HCT116 (cell line): ENCODE results near the gene A4GNT. TPM values are rescaled to one million over a fixed set of nuclear protein-coding genes. Genes with fewer than 3 reads are reported as not detected.
A peak's percentile ranks its signal among the peaks of the same experiment; 100 is the strongest.

Source experiments
- ATAC-seq: fragments of 200-7000 bp; cut with Tn5 transposase; 2 replicates; pipeline ENCODE4 v1.9.1; 2020; ENCODE audit warnings: mild to moderate bottlenecking, moderate library complexity
- BruUV-seq: library from RNA; stranded (reverse); fragments of 400-500 nt; replicated peaks from 2 replicates; lab custom pipeline; 2021; lab: Mats Ljungman, UMichigan
- CTCF ChIA-PET: fragments of 300-600 bp; sonication (Branson Sonifier 250); formaldehyde crosslinking; loops from one replicate; lab custom pipeline; 2021; ENCODE audit warnings: antibody characterized with exemption; lab: Charles Lee
- POLR2A ChIA-PET: fragments of 300-600, 350-600 bp; sonication (Branson Sonifier 250); formaldehyde crosslinking; loops from one replicate; lab custom pipeline; 2021; ENCODE audit warnings: antibody characterized with exemption; lab: Charles Lee
- RAD21 ChIA-PET, 2 experiments: fragments of 300-600 bp; sonication (Branson Sonifier 250); formaldehyde crosslinking; loops; one replicate each; lab custom pipeline; 2023; ENCODE audit warnings: low total read pairs in 2 of 2; ENCODE audit not compliant: uncharacterized antibody in 2 of 2, unreplicated experiment in 2 of 2, low non-redundant PET in 1 of 2; lab: Charles Lee
- DNase-seq: peaks from one replicate; pipeline ENCODE4 v3.0.0-alpha.2; 2010; ENCODE audit warnings: low read depth, low spot score
- H2AFZ ChIP-seq: fragments of 200-600 bp; shearing (Covaris generic), sonication (generic); 2 replicates; pipeline ENCODE4 v1.6.1; 2017; ENCODE audit warnings: low read depth, mixed run types, mixed read lengths, antibody characterized with exemption, low read length; ENCODE audit not compliant: poor library complexity, severe bottlenecking
- H3K27ac ChIP-seq: 2 replicates; pipeline ENCODE4 v1.5.1; 2012; ENCODE audit warnings: low read depth, low read length
- H3K27me3 ChIP-seq: fragments of 200-600 bp; sonication (generic); 2 replicates; pipeline ENCODE4 v1.6.1; 2016; ENCODE audit warnings: mixed run types, low read length, mixed read lengths; ENCODE audit not compliant: insufficient read depth
- H3K36me3 ChIP-seq, 2 experiments: fragments of 200-500 bp in 1 of 2; fragments of 200-600 bp in 1 of 2; sonication (Bioruptor generic) in 1 of 2; sonication (generic) in 1 of 2; 2 replicates each; pipeline versions ENCODE4 v1.5.1 to v1.6.1; 2014 to 2016; ENCODE audit warnings: low read length in 2 of 2, inconsistent platforms in 1 of 2, mixed read lengths in 1 of 2, mixed run types in 1 of 2; ENCODE audit not compliant: insufficient read depth in 2 of 2, control insufficient read depth in 1 of 2
- H3K4me1 ChIP-seq, 2 experiments: fragments of 200-600 bp in 1 of 2; sonication (generic) in 1 of 2; 2 replicates each; pipeline versions ENCODE4 v1.5.1 to v1.6.1; 2012 to 2017; ENCODE audit warnings: low read length in 2 of 2, inconsistent platforms in 1 of 2, mild to moderate bottlenecking in 1 of 2, mixed read lengths in 1 of 2, mixed run types in 1 of 2, moderate library complexity in 1 of 2; ENCODE audit not compliant: insufficient read depth in 2 of 2, control insufficient read depth in 1 of 2
- H3K4me2 ChIP-seq: fragments of 200-600 bp; sonication (generic); 2 replicates; pipeline ENCODE4 v1.6.1; 2017; ENCODE audit warnings: mixed run types, low read length, mixed read lengths
- H3K4me3 ChIP-seq, 2 experiments: fragments of 200-600 bp in 1 of 2; sonication (generic) in 1 of 2; replicated peaks in 1 of 2; 2 replicates each; pipeline ENCODE4 v1.5.1; 2011 to 2016; ENCODE audit warnings: low read length in 2 of 2, control low read depth in 1 of 2, low read depth in 1 of 2, mild to moderate bottlenecking in 1 of 2, mixed read lengths in 1 of 2, mixed run types in 1 of 2
- H3K79me2 ChIP-seq: fragments of 200-600 bp; sonication (generic); 2 replicates; pipeline ENCODE4 v1.6.1; 2017; ENCODE audit warnings: mild to moderate bottlenecking, mixed run types, low read length, moderate library complexity, mixed read lengths; ENCODE audit not compliant: insufficient read depth
- H3K9ac ChIP-seq: fragments of 200-600 bp; sonication (generic); 2 replicates; pipeline ENCODE4 v1.6.1; 2016; ENCODE audit warnings: low read length, mixed read lengths
- H3K9me2 ChIP-seq: fragments of 200-600 bp; sonication (generic), shearing (Covaris generic); 2 replicates; pipeline ENCODE4 v1.6.1; 2017; ENCODE audit warnings: mixed run types, mild to moderate bottlenecking, moderate library complexity; ENCODE audit not compliant: insufficient read depth
- H3K9me3 ChIP-seq, 2 experiments: fragments of 200-500 bp in 1 of 2; fragments of 200-600 bp in 1 of 2; sonication (Bioruptor generic) in 1 of 2; sonication (generic) in 1 of 2; 2 replicates each; pipeline ENCODE4 v1.6.1; 2014 to 2017; ENCODE audit warnings: low read length in 2 of 2, mixed read lengths in 2 of 2, inconsistent platforms in 1 of 2, low read depth in 1 of 2, mild to moderate bottlenecking in 1 of 2, mixed run types in 1 of 2, moderate library complexity in 1 of 2; ENCODE audit not compliant: control insufficient read depth in 1 of 2, insufficient read depth in 1 of 2
- H4K20me1 ChIP-seq: fragments of 200-600 bp; sonication (generic), shearing (Covaris generic); 2 replicates; pipeline ENCODE4 v1.6.1; 2017; ENCODE audit warnings: mixed run types, mild to moderate bottlenecking, moderate library complexity; ENCODE audit not compliant: insufficient read depth
- RAD21 ChIP-seq: IDR thresholded peaks from 2 replicates; pipeline ENCODE4 v1.6.1; 2012; ENCODE audit warnings: low read depth, mild to moderate bottlenecking
- YY1 ChIP-seq: IDR thresholded peaks from 2 replicates; pipeline ENCODE4 v1.6.1; 2011; ENCODE audit warnings: low read length, low read depth, moderate library complexity, mild to moderate bottlenecking; ENCODE audit not compliant: insufficient replicate concordance; ENCODE audit errors: extremely low read depth
- intact Hi-C: fragments of 100-400 bp; cut with micrococcal nuclease; formaldehyde crosslinking; loops from 2 replicates; pipeline ENCODE4 v1.10.0; 2022
- total RNA-seq: library from RNA; stranded (reverse); gene quantifications from one replicate; pipeline ENCODE4 v1.2.1, GENCODE V29; 2021; ENCODE audit not compliant: unreplicated experiment
- TF ChIP-seq, protein P1 (sequence below), 3 experiments: fragments of 200-600 bp in 1 of 3; sonication (generic) in 1 of 3; IDR thresholded peaks in 2 of 3; conservative IDR thresholded peaks in 1 of 3; 2 replicates each; pipeline ENCODE4 v1.5.1; 2012 to 2017; ENCODE audit warnings: low read depth in 2 of 3, low read length in 2 of 3, antibody characterized with exemption in 1 of 3, borderline replicate concordance in 1 of 3, control low read depth in 1 of 3, mild to moderate bottlenecking in 1 of 3, mixed read lengths in 1 of 3, mixed run types in 1 of 3, moderate library complexity in 1 of 3; ENCODE audit not compliant: insufficient read depth in 1 of 3

A4GNT gene
- total RNA-seq, 1 experiment from 2014 or later, result not detected

DNA sequence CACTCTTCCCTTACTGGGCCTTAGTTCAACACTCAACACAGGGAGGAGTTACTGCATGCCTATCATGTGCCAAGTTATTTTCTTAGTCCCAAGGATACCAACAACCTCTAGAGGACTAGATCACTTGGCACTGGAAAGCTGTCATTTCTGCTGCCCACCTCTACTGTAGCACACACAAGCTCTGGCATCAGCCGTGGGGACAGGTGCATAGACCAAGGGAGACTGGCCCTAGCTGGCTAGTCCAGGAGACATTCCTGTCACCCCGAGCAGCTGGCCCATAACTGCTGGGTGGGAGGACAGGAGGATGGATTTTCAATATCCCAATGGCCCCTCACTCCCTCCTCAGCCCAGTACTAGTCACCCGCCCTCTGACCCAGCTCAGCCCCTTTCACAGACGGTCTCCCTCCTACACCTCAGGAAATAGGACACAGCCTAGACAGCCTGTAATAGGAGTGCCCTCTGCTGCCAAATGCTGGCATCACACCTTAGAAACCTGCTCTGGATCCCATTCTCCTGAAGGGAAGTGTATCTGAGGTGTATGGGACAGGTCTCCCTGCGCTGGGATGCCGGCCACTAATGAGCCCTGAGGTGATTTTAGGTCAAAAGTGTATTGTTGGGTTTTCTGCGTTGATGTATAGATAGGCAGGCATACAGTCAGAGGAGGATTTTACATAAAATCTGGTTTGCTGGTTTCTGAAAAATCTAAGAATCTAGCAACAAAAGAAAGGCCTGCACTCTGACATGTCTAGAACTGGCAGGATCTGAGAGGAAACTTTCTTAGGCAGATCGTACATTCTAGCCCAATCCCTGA, 13.4 kb downstream of the A4GNT start:
- no TSS peak for BruUV-seq

More for the DNA sequence above, 13.4 kb downstream of the A4GNT start:
- H3K9me3 ChIP-seq, result no peaks in the 10 kb centered on the region; a peak in 1 of 4 replicates
- peaks cover 10% of the 10 kb centered on the region; the same call in 1 of the 2 replicates for H3K79me2 ChIP-seq
- ChIA-PET RAD21 (no interaction called here), POLR2A (no interaction called here), CTCF (interaction anchor here (0.7 to 1.3 kb wide), 5 partner anchors 8 to 51 kb away, joined by 3 to 7 read pairs (median 5); no protein-coding TSS in a partner anchor)
- DNase-seq (peak; percentile 69), ATAC-seq (peak; percentile 71)
- H4K20me1 ChIP-seq, result no peaks in the 10 kb centered on the region
- H3K4me3 ChIP-seq, result no peak overlapping the region
- H3K4me1 ChIP-seq, result peaks cover 13 to 23% of the 10 kb centered on the region in 2 experiments
- intact Hi-C loops, result loop anchor here (1.0 to 5.0 kb wide), 2 partner anchors 51 to 208 kb away; partner anchors contain the start of gene NME9
- H3K4me2 ChIP-seq, result peak overlapping the region; percentile 3
- H3K9me2 ChIP-seq, result no peaks in the 10 kb centered on the region
- no peaks in the 10 kb centered on the region for H3K27me3 ChIP-seq
- peak overlapping the region; percentile 28 for H2AFZ ChIP-seq
- no peaks in the 10 kb centered on the region for H3K36me3 ChIP-seq
- H3K9ac ChIP-seq, result no peak overlapping the region
- TF ChIP-seq, protein P1, sequence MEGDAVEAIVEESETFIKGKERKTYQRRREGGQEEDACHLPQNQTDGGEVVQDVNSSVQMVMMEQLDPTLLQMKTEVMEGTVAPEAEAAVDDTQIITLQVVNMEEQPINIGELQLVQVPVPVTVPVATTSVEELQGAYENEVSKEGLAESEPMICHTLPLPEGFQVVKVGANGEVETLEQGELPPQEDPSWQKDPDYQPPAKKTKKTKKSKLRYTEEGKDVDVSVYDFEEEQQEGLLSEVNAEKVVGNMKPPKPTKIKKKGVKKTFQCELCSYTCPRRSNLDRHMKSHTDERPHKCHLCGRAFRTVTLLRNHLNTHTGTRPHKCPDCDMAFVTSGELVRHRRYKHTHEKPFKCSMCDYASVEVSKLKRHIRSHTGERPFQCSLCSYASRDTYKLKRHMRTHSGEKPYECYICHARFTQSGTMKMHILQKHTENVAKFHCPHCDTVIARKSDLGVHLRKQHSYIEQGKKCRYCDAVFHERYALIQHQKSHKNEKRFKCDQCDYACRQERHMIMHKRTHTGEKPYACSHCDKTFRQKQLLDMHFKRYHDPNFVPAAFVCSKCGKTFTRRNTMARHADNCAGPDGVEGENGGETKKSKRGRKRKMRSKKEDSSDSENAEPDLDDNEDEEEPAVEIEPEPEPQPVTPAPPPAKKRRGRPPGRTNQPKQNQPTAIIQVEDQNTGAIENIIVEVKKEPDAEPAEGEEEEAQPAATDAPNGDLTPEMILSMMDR (IDR thresholded peaks at IDR 0.05 in 2 of 3, conservative IDR thresholded peaks at IDR 0.05 in 1 of 3; ENCODE audit: borderline replicate concordance in 1 of 3, insufficient read depth in 1 of 3, low read depth in 2 of 3, low read length in 2 of 3), result peak; percentile 85 to 90 (median 87)
- TF ChIP-seq RAD21 (peak; percentile 94), YY1 (no peak)
- H3K27ac ChIP-seq, result no peak overlapping the region
